ENCODE measurements around the gene DCAF10. TPM values are rescaled to one million over a fixed set of nuclear protein-coding genes. Genes with fewer than 3 reads are reported as not detected.
A peak's percentile ranks its signal among the peaks of the same experiment; 100 is the strongest.
"Not testable (repeated sequence)": the region's sequence is repeated elsewhere in the genome, so short reads cannot be mapped to it uniquely, and the experiment has no call there.

DCAF10 gene
- total RNA-seq, 1 experiment from 2014 or later, result 6.7 TPM

DNA sequence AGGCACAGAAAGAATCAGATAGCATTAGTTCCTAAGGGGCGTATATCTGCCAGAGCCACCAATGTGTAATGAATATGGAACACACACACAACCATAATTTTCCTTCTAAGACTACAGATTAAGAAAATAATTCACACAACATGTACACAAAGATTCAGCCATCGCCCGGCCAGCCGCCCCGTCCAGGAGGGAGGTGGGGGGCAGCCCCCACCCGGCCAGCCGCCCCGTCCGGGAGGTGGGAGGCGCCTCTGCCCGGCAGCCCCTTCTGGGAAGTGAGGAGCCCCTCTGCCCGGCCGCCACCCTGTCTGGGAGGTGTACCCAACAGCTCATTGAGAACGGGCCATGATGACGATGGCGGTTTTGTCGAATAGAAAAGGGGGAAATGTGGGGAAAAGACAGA is 90.4 kb downstream of the DCAF10 start:
- H3K9me3 ChIP-seq, H3K4me3 ChIP-seq, DNase-seq, H3K27me3 ChIP-seq, H3K36me3 ChIP-seq: not testable (repeated sequence)

GRCh38 chr9:37892063-37892462 is 91.5 kb downstream of the DCAF10 start:
- DNase-seq, result no peak
- H3K36me3 ChIP-seq, result peaks cover 7% of the 10 kb centered on the region; the same call in 1 of the 2 replicates
- no peaks in the 10 kb centered on the region for H3K9me3 ChIP-seq
- no peak overlapping the region for H3K4me3 ChIP-seq
- no peaks in the 10 kb centered on the region for H3K27me3 ChIP-seq

GRCh38 chr9:37897665-37898064 is 97.1 kb downstream of the DCAF10 start:
- H3K9me3 ChIP-seq, result no peaks in the 10 kb centered on the region
- H3K36me3 ChIP-seq, result peaks cover 12% of the 10 kb centered on the region
- no peaks in the 10 kb centered on the region for H3K27me3 ChIP-seq
- no peak overlapping the region for H3K4me3 ChIP-seq
- DNase-seq, result no peak

GRCh38 chr9:37899041-37899440 is 98.4 kb downstream of the DCAF10 start:
- Histone ChIP-seq H3K27me3 (no peaks in the 10 kb centered on the region), H3K4me3 (no peak overlapping the region), H3K36me3 (peaks cover 12% of the 10 kb centered on the region), H3K9me3 (no peaks in the 10 kb centered on the region)
- no peak for DNase-seq

- H3K4me3 ChIP-seq, result no peak overlapping the region
- DNase-seq, result no peak
- H3K36me3 ChIP-seq, result peaks cover 5% of the 10 kb centered on the region
- H3K9me3 ChIP-seq, result no peaks in the 10 kb centered on the region
- H3K27me3 ChIP-seq, result no peaks in the 10 kb centered on the region
Observed at GRCh38 chr9:37902131-37902530, 101.5 kb downstream of the DCAF10 start.

GRCh38 chr9:37902796-37903646 is 102.4 kb downstream of the DCAF10 start:
- DNase-seq, result no peak
- Histone ChIP-seq H3K36me3 (peaks cover 5% of the 10 kb centered on the region; the same call in 1 of the 2 replicates), H3K9me3 (no peaks in the 10 kb centered on the region)

GRCh38 chr9:37903647-37904444 is 103.2 kb downstream of the DCAF10 start, which contains the start of gene SLC25A51:
Gene SLC25A51, minus strand, starts transcription at chr9:37904127. Its CDS starts 15,577 bp downstream, at chr9:37888550.
- peaks cover 3% of the 10 kb centered on the region; the same call in 1 of the 2 replicates for H3K36me3 ChIP-seq
- H3K4me3 ChIP-seq, result peak within 1 kb of the TSS; percentile 79
- DNase-seq, result peak; percentile 78
- H3K9me3 ChIP-seq, result no peaks in the 10 kb centered on the region
- no peaks in the 10 kb centered on the region for H3K27me3 ChIP-seq

More at GRCh38 chr9:37902796-37903646, 102.4 kb downstream of the DCAF10 start:
- Histone ChIP-seq H3K4me3 (peak overlapping the region; percentile 79), H3K27me3 (no peaks in the 10 kb centered on the region)

- H3K36me3 ChIP-seq, result no peaks in the 10 kb centered on the region
- no peaks in the 10 kb centered on the region for H3K9me3 ChIP-seq
- H3K27me3 ChIP-seq, result no peaks in the 10 kb centered on the region
- no peak for DNase-seq
- H3K4me3 ChIP-seq, result peak overlapping the region; percentile 79
Observed at GRCh38 chr9:37904445-37905130, 104.0 kb downstream of the DCAF10 start.

- no peak overlapping the region for H3K4me3 ChIP-seq
- H3K9me3 ChIP-seq, result no peaks in the 10 kb centered on the region
- no peaks in the 10 kb centered on the region for H3K36me3 ChIP-seq
- DNase-seq, result no peak
- no peaks in the 10 kb centered on the region for H3K27me3 ChIP-seq
Observed at GRCh38 chr9:37905131-37905505, 104.5 kb downstream of the DCAF10 start.

DNA sequence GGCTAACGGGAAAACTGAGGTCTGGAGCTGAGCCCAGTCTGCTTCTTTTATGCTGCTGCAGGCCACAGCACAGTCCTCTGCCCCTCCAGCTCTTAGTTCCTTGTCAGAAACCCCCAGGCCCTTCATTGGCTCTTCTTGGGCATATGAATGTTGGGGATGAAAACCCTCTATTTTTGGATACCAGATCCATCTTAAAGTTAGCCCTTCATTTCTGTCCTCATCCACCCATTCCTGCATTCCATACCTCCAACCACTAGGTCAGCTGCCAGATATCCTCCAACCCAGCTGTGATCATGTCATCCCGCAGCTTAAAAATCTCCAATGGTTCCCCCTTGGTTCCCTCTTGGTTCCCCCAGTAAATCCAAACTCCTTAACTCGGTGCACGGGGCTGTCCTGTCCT is 105.2 kb downstream of the DCAF10 start:
- Histone ChIP-seq H3K4me3 (no peak overlapping the region), H3K9me3 (no peaks in the 10 kb centered on the region), H3K36me3 (no peaks in the 10 kb centered on the region), H3K27me3 (no peaks in the 10 kb centered on the region)
- DNase-seq, result no peak

GRCh38 chr9:37906312-37907239 is 106.0 kb downstream of the DCAF10 start:
- H3K36me3 ChIP-seq, result no peaks in the 10 kb centered on the region
- H3K27me3 ChIP-seq, result no peaks in the 10 kb centered on the region
- no peak for DNase-seq
- no peaks in the 10 kb centered on the region for H3K9me3 ChIP-seq
- no peak overlapping the region for H3K4me3 ChIP-seq

GRCh38 chr9:37908283-37908682 is 107.7 kb downstream of the DCAF10 start:
- Histone ChIP-seq H3K4me3 (no peak overlapping the region), H3K27me3 (no peaks in the 10 kb centered on the region), H3K36me3 (peaks cover 2% of the 10 kb centered on the region; the same call in 1 of the 2 replicates), H3K9me3 (no peaks in the 10 kb centered on the region)
- no peak for DNase-seq

- Histone ChIP-seq H3K4me3 (no peak overlapping the region), H3K9me3 (no peaks in the 10 kb centered on the region), H3K36me3 (peaks cover 4% of the 10 kb centered on the region; the same call in 1 of the 2 replicates), H3K27me3 (no peaks in the 10 kb centered on the region)
- no peak for DNase-seq
Observed at GRCh38 chr9:37908698-37909186, 108.1 kb downstream of the DCAF10 start.

DNA sequence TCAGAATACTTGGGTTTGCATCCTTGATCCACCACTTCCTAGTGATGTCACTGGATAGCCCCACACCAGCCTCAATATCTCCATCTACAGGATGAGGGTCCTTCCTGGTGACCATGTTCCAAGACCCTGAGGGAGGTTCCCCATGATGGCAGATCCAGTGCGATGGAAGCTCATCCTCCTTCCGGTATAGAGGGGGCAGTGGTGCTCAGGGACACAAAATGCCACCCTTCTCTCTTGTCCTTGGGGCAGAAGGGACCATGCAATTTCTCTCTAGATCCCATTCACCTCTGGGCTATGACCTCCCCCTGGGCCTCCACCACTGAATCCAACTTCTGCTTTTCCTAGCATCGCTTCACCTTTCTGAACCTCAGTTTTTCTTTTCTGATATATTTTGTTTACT is 108.7 kb downstream of the DCAF10 start:
- peaks cover 6% of the 10 kb centered on the region; the same call in 1 of the 2 replicates for H3K36me3 ChIP-seq
- H3K27me3 ChIP-seq, result no peaks in the 10 kb centered on the region
- no peaks in the 10 kb centered on the region for H3K9me3 ChIP-seq
- DNase-seq, result no peak
- no peak overlapping the region for H3K4me3 ChIP-seq

DNA sequence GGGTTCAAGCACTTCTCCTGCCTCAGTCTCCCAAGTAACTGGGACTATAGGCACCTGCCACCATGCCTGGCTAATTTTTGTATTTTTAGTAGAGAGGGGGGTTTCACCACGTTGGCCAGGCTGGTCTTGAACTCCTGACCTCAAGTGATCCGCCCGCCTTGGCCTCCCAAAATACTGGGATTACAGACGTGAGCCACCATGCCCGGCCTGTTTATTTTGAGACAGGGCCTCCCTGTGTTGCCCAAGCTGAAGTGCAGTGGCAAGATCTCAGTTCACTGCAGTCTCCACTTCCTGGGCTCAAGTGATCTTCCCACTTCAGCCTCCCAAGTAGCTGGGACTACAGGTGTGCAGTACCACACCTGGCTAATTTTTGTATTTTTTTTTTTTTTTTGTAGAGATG is 109.2 kb downstream of the DCAF10 start:
- H3K9me3 ChIP-seq, DNase-seq, H3K36me3 ChIP-seq, H3K4me3 ChIP-seq, H3K27me3 ChIP-seq: not testable (repeated sequence)

DNA sequence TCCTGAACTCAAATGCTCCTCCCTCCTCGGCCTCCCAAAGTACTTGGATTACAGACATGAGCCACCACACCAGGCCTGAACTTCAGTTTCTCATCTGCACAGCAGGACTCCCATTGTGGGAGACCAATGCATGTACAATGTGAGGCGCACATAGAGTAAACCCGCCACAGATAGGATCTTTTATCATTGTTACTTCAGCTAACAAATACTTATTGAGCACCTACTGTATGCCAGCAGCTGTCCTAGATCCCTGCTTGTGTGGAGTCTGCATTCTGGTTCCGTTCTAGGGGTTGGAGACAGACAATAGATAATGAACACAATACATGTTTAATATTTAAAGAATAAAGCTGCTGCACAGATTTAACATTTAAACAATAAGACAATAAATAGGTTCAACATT is 109.7 kb downstream of the DCAF10 start:
- Histone ChIP-seq H3K27me3 (no peaks in the 10 kb centered on the region), H3K4me3 (no peak overlapping the region), H3K9me3 (no peaks in the 10 kb centered on the region), H3K36me3 (peaks cover 6% of the 10 kb centered on the region; the same call in 1 of the 2 replicates)
- DNase-seq, result no peak
